Ovary (tissue), 9 donors: Measurements from ENCODE around the gene ZNF746. TPM values are rescaled to one million over a fixed set of nuclear protein-coding genes. Genes with fewer than 3 reads are reported as not detected.

Experiments
- DNase-seq, 5 donors: peaks; one replicate each; pipeline ENCODE4 v3.0.0-alpha.2; 2019 to 2020
- H3K27ac ChIP-seq, 2 donors: fragments of 200-600 bp; one replicate each; pipeline versions ENCODE4 v1.5.1 to v1.8.0; 2019 to 2022
- H3K27me3 ChIP-seq: fragments of 200-600 bp; one replicate; pipeline ENCODE4 v1.8.0; 2022
- H3K36me3 ChIP-seq: fragments of 200-600 bp; sonication (generic); one replicate; pipeline ENCODE4 v1.5.1; 2019
- H3K4me1 ChIP-seq: one replicate; pipeline ENCODE4 v1.8.1; 2013; ENCODE audit warnings: mild to moderate bottlenecking, moderate library complexity; ENCODE audit not compliant: insufficient read depth
- H3K4me3 ChIP-seq: fragments of 200-600 bp; sonication (generic); one replicate; pipeline ENCODE4 v1.5.1; 2017
- H3K9me3 ChIP-seq, 2 donors: fragments of 200-600 bp in 1 of 2; sonication (generic) in 1 of 2; one replicate each; pipeline versions ENCODE4 v1.5.1 to v1.8.1; 2013 to 2019; ENCODE audit warnings: mild to moderate bottlenecking in 1 of 2, moderate library complexity in 1 of 2
- EP300 ChIP-seq: sonication (generic); formaldehyde crosslinking; IDR thresholded peaks from one replicate; pipeline ENCODE4 v1.6.1; 2017; ENCODE audit warnings: antibody characterized with exemption
- POLR2A ChIP-seq: fragments of 450-650 bp; IDR thresholded peaks from one replicate; pipeline ENCODE4 v1.6.1; 2017; ENCODE audit warnings: antibody characterized with exemption, mild to moderate bottlenecking, moderate library complexity
- WGBS, 3 donors: extraction: QIAGEN DNeasy Blood & Tissue Kit in 1 of 3; methylation state at CpG; one replicate each; pipeline versions ENCODE4 v1.1.5 to v1.1.7; 2013 to 2017; 5-methylcytosine and 5-hydroxymethylcytosine counted together
- intact Hi-C, 4 donors: fragments of 100-400 bp; cut with DNase I; formaldehyde crosslinking; loops; one replicate each; pipeline versions ENCODE4 v1.11.0 to v1.15.1; 2022 to 2023
- polyA plus RNA-seq, 2 donors: library from polyadenylated mRNA; stranded (reverse); fragments of 200-250 nt in 1 of 2; fragments of 350-450 nt in 1 of 2; fragmentation: Illumina TruSeq in 1 of 2; extraction: RNeasy Lipid Tissue Mini Kit (QIAGEN cat#74804) in 1 of 2; gene quantifications; one replicate each; pipeline ENCODE4 v1.2.3, GENCODE V29; 2013 to 2014
- total RNA-seq, 7 donors: library from RNA; depleted of rRNA in 2 of 7; stranded (reverse); fragments of >200 nt in 2 of 7; fragmentation: NEBNext Ultra II Directional in 3 of 7; extraction: Animal tissue kit (Norgen Biotek cat#: 25700) in 3 of 7; gene quantifications; one replicate each; pipeline versions ENCODE4 v1.1.0 to v1.2.4, GENCODE V29; 2016 to 2023
- TF ChIP-seq, protein P1 (sequence below), 3 donors: fragments of 450-650 bp in 2 of 3; fragments of 200-600 bp in 1 of 3; IDR thresholded peaks; one replicate each; pipeline versions ENCODE4 v1.5.1 to v1.8.0; 2016 to 2022; ENCODE audit warnings: antibody characterized with exemption in 3 of 3, mild to moderate bottlenecking in 1 of 3
- donor health status: DM: no; HTN: no; CAD: no; lungs with moderate emphysema.
- donor health status: DM: no; HTN: no; CAD: no.
- donor health status: Bipolar disorder and iron deficiency.
- donor health status: DM: yes; HTN: yes; CAD: no.
- donor health status: DM: no; HTN: no; CAD: no.
- donor health status: DM: yes; HTN: yes; CAD: no.

Gene ZNF746
- total and polyA plus RNA-seq, 9 donors: 5.9 to 19.3 (median 15.6) TPM

DNA sequence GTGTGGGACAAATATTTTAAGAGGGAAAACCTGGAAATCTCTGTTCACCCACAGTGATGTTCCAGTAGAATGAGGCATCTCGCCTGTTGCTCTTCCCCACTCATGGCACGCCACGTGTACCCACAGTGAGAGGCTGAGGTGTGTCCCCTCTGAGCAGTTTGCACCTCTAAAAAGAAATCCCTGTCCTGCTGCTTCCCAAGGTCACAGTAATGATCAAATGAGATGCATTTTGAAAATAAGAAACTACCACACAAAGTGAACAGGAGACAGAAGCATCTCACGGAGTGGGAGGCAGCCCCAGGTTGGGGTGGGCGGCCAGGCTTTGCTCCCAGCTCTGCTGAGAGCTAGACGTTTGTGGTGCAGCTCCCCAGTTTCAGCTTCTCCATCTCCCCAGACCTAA is 24.4 kb downstream of the ZNF746 start:
- WGBS, 3 donors: 87 to 90% (median 90%) methylated on average over 6 of the region's 6 CpGs
- no peaks in the 10 kb centered on the region for H3K27me3 ChIP-seq
- intact Hi-C loops: no loop called here
- H3K9me3 ChIP-seq: no peaks in the 10 kb centered on the region
- no peaks in the 10 kb centered on the region for H3K4me1 ChIP-seq
- no peak for DNase-seq
- no peak overlapping the region for H3K4me3 ChIP-seq
- no peak for TF ChIP-seq POLR2A
- TF ChIP-seq, protein P1, sequence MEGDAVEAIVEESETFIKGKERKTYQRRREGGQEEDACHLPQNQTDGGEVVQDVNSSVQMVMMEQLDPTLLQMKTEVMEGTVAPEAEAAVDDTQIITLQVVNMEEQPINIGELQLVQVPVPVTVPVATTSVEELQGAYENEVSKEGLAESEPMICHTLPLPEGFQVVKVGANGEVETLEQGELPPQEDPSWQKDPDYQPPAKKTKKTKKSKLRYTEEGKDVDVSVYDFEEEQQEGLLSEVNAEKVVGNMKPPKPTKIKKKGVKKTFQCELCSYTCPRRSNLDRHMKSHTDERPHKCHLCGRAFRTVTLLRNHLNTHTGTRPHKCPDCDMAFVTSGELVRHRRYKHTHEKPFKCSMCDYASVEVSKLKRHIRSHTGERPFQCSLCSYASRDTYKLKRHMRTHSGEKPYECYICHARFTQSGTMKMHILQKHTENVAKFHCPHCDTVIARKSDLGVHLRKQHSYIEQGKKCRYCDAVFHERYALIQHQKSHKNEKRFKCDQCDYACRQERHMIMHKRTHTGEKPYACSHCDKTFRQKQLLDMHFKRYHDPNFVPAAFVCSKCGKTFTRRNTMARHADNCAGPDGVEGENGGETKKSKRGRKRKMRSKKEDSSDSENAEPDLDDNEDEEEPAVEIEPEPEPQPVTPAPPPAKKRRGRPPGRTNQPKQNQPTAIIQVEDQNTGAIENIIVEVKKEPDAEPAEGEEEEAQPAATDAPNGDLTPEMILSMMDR (IDR thresholded peaks at IDR 0.05): no peak
- TF ChIP-seq EP300: no peak
- H3K36me3 ChIP-seq: no peaks in the 10 kb centered on the region
- H3K27ac ChIP-seq: no peak overlapping the region

DNA sequence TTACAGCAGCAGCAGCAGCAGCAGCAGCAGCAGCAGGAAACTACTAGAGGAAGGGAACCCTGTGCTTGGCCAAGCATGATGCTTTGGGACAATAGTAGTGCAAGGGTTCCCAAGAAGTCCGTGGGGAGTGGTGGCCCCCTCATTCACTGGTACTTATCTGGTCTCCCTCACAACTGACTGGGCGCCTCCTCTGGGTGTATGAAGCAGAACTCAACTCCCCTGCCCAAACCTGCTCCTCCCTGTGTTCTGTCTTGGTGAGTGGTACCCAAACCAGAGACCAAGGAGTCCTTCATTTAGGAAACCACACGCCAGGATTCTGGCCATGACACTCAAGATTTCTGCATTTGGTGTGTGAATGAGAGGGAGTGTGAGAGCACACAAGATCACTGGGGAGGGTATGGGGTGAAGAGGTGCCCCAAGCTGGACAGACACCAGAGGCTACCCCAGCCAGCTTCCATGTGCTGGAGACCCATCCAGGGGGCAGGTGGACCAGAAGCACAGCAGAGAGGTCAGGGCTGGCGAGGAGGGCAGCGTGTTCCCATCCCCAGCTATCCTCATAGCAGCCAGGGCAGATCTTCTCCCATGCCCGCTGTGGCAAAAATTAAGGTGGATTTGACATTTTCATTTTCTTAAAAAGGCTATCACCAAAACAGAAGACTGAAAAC is 26.2 kb downstream of the ZNF746 start:
- intact Hi-C loops: no loop called here
- no peak overlapping the region for H3K4me3 ChIP-seq
- TF ChIP-seq, protein P1 (IDR thresholded peaks at IDR 0.05): no peak
- TF ChIP-seq EP300: no peak
- H3K27me3 ChIP-seq: no peaks in the 10 kb centered on the region
- no peaks in the 10 kb centered on the region for H3K36me3 ChIP-seq
- no peaks in the 10 kb centered on the region for H3K9me3 ChIP-seq
- H3K27ac ChIP-seq: no peak overlapping the region
- 97 to 98% (median 97%) methylated on average over 6 of the region's 6 CpGs for WGBS, 3 donors
- DNase-seq: no peak
- no peaks in the 10 kb centered on the region for H3K4me1 ChIP-seq

DNA sequence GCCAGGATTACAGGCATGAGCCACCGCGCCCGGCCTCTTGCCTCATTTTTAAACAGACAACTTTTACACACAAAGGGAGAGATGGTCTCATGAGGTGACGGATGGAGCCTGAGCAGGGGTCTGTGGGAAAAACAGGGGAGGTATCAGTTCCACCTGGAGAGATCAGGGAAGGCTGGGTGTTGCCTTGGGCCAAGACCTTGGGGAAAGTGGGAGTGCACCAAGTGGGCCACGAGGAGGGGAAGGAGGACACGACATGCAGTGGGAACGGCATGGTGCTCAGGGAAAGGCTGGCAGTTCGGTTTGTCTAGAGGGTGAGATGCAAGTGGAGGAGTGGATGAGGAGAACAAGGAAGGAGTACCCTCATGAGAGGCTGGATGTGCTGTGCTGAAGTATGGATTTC is 27.8 kb downstream of the ZNF746 start:
- no peak for DNase-seq
- 81 to 87% (median 85%) methylated on average over 8 of the region's 8 CpGs for WGBS, 3 donors
- TF ChIP-seq POLR2A (no peak), EP300 (no peak)
- TF ChIP-seq, protein P1 (IDR thresholded peaks at IDR 0.05): no peak
- H3K4me1 ChIP-seq: no peaks in the 10 kb centered on the region
- no peaks in the 10 kb centered on the region for H3K9me3 ChIP-seq
- intact Hi-C loops: no loop called here
- no peaks in the 10 kb centered on the region for H3K27me3 ChIP-seq
- H3K27ac ChIP-seq: no peak overlapping the region
- no peaks in the 10 kb centered on the region for H3K36me3 ChIP-seq
- H3K4me3 ChIP-seq: no peak overlapping the region

DNA sequence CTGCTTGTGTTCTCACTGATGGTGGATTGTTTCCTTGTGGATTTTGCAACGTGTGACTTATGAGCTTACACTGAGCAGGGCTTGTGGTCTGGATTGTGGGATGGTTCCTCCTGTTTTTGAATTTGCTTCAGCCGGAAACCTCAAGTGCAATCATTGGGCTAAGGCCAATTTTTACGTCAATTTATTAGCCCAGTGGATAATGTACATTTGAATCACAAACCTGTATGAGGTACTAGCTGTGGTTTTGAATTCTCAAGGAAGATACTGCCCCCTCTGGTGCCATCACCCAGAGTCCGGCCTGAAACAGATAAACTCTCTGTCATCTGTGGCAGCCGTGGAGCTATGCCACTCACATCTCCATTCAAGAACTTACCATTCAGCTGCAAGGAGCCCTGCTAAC is 29.4 kb downstream of the ZNF746 start:
- no peaks in the 10 kb centered on the region for H3K4me1 ChIP-seq
- intact Hi-C loops: no loop called here
- H3K4me3 ChIP-seq: no peak overlapping the region
- no peak overlapping the region for H3K27ac ChIP-seq
- no peaks in the 10 kb centered on the region for H3K36me3 ChIP-seq
- H3K9me3 ChIP-seq: no peaks in the 10 kb centered on the region
- no peak for DNase-seq
- TF ChIP-seq, protein P1 (IDR thresholded peaks at IDR 0.05): no peak
- TF ChIP-seq EP300 (no peak), POLR2A (no peak)
- WGBS, 3 donors: 73 to 76% (median 76%) methylated on average over 5 of the region's 5 CpGs
- no peaks in the 10 kb centered on the region for H3K27me3 ChIP-seq
